HG03565 (cell line): ENCODE results near the gene HLA-DQB2.
"Not testable (repeated sequence)": the region's sequence is repeated elsewhere in the genome, so short reads cannot be mapped to it uniquely, and the experiment has no call there.

Source experiments
- ATAC-seq: cut with Tn5 transposase; IDR thresholded peaks from one replicate; pipeline ENCODE4 v1.9.1; 2021; ENCODE audit warnings: mild to moderate bottlenecking, moderate library complexity; ENCODE audit not compliant: unreplicated experiment

Gene HLA-DQB2

DNA sequence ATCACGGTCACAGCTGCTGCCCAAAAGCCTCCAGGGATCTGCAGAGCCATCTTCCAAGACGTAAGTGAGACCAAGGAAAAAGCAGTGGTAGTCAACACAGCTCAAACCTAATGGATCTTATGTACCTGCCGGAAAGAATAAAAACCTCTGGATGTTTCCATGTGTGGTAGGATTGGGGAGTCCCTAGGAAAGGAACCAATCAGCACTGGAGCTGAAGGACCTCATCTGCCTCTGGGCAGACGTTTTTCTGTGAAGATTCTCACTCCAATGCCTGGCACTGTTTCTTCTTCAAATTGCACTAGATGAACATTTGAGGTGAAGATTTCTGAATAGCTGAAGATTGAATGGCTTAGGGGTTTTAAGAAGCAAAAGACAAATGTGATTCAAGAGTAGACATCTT lies at the start of gene HLA-DQB2:
Gene HLA-DQB2, minus strand, starts transcription at position 112 of the 400 bp plus-strand sequence. Its CDS starts 62 bp downstream, at position 50.
- ATAC-seq, result no peak

DNA sequence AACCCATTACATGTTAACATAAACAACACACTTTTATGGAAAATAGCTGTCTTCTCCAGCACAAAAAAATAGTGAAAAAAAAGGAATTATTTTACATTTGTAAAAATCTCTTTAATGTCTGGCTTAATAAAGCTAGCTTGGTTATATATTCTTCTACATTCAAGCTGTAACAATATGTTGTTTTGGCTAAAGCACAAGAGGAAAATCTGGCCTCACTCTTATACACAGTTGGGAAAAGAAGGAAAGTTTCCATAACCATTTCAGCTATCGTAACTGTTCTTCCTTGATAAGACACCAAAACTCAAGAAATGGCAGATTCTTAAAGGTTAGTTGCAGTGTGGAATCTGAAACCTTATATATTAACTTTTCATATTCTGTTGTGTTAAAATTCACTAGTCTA lies 45.8 kb upstream of the HLA-DQB2 start:
- ATAC-seq, result no peak

DNA sequence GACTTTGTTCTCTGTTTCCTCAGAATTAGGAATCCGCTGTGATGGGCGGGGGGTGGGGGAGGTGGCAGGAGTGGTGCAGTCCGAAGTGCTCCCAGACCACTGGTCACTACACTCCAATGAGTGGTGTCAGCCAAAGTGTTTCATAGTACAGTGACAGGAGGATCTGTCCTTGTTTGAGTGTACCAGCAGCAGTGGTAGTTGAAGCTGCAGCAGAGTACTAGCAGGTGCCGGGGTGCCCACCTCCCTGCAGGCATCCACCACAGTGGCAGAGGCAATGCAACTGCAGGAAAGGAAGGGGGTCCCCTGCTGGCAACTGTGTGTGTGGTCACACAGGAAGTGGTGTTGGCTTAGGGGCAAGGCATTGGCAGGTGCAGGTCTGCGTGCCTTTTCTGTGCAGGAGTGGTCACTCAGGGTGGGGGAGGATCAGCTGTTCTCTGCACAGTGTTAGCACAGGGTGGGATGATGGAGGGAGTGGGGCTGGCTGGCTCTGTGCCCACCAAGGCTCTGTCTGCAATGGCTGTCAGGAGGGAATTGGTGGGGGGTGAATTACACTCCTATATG lies 43.8 kb upstream of the HLA-DQB2 start:
- no peak for ATAC-seq

DNA sequence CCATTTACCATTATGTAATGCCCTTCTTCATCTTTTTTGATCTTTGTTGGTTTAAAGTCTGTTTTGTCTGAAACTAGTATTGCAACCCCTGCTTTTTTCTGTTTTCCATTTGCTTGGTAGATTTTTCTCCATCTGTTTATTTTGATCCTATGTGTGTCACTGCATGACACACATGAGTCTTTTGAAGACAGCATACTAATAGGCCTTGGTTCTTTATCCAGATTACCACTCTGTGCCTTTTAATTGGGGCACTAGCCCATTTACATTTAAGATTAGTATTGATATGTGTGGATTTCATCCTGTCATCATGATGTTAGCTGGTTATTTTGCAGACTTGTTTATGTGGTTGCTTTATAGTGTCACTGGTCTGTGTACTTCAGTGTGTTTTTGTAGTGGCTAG lies 42.1 kb upstream of the HLA-DQB2 start:
- ATAC-seq, result not testable (repeated sequence)

DNA sequence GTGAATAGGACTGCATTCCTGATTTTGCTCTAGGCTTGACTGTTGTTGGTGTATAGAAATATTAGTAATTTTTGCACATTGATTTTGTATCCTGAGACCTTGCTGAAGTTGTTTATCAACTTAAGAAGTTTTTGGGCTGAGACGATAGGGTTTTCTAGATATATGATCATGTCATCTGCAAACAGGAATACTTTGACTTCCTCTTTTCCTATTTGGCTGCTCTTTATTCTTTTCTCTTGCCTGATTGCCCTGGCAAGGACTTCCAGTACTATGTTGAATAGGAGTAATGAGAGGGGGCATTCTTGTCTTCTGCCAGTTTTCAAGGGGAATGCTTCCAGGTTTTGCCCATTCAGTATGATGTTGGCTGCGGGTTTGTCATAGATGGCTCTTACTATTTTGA lies 40.1 kb upstream of the HLA-DQB2 start:
- no peak for ATAC-seq

DNA sequence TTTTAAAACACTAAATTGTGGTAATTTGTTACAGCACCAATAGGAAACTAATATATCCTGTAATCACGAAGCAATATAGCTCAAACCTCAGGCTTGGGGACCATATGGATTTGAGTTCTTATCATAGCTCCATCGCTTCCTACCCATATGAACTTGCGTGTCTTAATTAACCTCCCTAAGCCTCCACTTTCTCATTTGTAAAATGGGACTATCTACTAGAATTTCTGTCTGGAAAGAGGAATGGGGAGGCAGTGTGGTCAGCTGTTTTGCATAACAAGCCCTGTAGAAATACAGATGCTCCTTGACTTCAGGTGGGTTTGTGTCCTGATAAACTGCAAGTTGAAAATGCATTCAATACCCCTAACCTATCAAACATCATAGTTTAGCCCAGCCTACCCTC lies 36.4 kb upstream of the HLA-DQB2 start:
- no peak for ATAC-seq

DNA sequence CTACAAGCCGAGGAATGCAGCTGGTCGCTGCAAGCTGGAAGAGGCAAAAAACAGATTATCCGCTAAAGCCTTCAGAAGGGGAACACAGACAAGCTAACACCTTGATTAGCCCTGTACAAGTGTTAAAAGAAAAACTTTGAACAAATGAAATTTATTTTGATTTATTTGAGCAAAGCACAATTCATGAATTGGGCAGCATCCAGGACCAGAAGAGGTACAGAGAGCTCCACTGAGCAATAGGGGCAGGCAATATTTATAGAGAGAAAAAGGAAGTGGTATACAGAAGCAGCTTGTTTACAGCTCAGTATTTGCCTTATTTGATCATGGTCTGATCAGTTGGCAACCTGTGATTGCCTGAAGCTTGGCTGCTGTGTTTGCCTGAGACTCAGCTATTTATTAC lies 35.8 kb upstream of the HLA-DQB2 start:
- no peak for ATAC-seq

DNA sequence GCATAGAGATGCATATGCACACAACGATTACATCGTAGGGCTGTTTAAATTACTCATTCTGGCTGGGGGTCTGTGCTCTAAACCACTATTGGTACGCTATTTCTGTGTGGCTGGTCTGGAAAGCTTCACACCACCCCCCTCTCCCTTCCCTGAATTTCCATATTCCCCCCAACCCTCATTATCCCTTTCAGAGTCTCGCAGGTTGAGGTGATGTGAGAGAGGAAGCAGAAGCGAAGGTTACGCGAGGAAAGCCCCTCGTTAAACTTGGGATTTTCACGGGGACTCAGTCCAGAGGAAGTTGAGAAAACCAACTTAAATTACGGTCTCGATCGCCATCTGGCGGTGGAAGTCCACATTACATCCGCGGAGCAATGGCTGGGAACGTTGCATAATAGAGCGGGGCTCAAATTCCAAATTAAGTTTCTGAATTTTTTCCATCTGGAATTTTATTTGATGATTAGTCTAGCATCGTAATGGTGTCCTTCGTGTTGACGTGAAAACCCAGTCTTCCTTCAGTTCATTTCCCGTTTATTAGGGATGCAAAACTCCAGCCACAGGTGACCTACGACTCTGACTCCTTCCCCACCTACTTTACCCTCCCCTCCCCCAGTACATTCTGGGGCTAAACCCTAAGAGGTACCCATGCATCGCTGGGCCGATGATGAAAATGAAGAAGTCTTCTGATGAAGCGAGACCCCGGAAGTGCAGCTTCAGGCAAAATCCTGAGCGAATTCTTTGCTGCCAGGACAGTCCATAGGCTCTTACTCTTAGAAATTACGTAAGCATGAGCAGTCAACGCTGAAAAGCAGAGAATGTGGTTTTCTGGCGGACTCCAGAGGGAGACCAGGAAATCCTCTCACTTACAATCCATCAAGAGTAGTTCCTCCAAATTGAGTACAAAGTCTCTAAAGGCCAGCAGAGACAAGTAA lies 33.8 kb upstream of the HLA-DQB2 start:
- ATAC-seq, result no peak

DNA sequence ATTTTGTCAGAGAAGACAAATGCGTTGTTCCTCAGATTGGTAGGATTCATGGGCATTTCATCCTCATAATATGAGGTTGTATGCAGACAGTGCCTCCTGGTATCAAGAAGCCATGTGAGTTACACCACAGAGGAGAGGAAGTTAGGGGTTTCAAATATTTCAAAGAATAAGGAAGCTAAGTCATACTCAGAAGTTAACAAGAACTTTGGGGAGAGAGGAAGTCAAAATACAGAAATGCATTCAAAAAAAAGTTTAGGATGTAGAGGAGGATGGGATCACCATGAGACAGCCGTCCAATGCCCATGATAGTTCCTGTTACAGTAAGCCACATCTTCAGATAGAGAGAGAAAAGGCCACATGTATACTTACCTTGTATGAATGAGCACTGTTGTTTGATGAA lies 31.2 kb upstream of the HLA-DQB2 start:
- ATAC-seq, result no peak

DNA sequence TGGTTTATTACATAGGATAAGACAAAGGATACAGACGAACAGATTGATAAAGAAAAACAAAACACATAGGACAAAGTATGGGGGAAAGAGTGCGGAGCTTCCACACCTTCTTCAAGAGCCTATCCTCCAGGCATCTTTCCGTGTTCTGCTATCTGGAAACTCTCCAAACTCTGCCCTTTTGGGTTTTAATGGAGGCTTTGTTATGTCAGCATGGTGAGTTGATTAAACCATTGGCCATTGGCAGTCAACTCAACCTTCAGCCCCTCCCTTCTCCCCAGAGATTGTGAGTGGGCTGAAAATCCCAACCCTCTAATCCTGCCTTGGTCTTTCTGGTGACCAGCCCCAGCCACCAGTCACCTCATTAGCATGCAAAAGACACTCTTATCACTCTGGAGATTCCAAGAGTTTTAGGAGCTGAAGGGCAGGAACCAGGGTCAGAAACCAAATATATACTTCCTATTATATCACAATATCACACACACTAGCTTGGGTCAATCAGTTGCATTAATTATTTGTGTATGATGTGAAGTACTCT lies 29.6 kb upstream of the HLA-DQB2 start:
- no peak for ATAC-seq

DNA sequence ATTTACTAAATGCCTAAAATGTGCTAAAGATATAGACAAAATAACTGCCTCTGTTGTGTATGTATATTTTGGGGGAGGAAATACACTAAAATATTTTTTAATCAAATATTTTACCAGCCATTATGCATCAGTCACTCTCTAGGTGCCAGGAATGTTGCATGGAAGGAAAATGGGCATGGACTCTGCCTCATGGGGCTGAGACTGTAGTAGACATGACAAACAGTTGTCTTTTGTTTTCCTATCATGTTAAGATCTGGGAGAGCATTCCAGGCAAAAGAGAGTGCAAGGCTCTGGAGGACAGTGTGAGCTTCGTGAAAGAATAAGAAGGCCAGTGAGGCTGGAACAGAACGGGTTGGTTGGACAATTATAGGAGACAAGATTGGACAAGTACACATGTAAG lies 27.0 kb upstream of the HLA-DQB2 start:
- ATAC-seq, result no peak

DNA sequence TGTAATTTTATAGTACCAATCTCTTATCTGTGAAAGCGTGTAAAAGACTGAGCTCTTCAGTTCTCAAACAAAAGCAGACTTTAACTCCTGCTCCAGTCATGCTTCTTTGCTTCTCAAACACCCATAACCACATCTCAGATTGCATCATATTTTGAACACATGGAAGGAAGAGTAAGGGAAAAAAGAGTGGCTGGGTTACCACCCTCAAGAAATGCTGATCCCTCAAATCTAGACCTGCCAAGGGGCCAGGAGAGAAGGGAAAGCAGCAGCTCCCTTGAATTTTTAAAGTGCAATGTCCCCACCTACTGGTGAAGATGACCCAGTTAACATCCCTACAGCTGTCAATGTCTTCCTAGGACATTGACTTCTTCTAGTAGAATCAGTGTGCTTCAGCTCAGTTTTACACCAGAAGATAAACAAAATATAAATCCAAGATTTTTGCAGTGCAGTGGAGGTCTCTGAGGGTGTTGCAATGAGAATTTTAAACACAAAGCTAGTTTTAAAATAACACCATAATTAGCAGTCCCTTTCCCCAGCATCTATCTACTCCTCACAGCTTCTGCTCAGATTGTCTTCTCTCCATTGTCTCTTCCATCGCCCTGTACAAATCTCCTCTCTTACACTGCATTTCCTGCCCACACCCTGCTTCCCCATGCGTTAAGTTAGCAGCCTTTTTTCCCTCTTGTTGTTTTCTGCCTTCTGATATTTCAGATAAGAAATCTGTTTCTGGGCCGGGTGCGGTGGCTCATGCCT lies 22.6 kb upstream of the HLA-DQB2 start:
- no peak for ATAC-seq

DNA sequence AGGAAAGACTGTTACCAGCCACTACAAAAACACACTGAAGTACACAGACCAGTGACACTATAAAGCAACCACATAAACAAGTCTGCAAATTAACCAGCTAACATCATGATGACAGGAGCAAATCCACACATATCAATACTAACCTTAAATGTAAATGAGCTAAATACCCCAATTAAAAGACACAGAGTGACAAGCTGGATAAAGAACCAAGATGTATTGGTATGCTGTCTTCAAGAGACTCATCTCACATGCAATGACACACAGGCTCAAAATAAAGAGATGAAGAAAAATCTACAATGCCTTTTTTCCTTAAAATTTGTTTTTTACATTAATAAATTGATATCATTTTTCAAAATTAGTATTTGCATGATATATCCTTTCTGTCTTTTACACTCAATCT lies 19.6 kb upstream of the HLA-DQB2 start:
- not testable (repeated sequence) for ATAC-seq

DNA sequence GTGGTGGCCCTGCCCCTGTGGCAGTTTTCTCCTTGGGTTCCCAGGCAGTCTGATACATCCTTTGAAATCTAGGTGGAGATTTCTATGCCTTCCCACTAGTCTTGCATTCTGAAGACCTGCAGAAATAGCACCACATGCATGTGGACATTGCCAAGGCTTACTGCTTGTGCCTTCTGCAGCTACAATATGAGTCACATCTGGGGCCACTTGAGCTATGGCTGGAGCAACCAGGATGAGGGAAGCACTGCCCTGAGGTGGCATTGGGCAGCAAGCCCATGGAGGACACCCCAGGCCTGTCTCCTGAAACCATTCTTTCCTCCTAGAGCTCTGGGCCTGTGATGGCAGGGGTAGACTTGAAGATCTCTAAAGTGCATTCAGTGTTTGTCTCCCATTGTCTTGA lies 15.7 kb upstream of the HLA-DQB2 start:
- ATAC-seq, result no peak

DNA sequence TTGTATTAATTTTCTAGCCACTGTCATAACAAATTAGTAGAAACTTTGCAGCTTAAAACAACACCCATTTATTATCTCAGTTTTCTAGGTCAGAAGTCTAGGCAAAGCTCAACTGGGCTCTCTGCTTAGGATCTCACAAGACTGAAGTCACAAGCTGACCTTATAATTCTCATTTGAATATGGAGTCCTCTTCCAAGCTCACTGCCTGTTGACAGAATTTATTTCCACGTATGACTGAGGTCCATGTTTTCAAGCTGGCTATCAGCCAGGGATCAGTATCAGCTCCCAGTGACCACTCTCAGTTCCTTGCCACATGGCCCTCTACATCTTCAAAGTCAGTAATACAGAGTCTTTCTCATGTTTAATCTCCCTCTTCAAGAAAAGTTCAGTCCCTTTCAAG lies 11.7 kb upstream of the HLA-DQB2 start:
- no peak for ATAC-seq

DNA sequence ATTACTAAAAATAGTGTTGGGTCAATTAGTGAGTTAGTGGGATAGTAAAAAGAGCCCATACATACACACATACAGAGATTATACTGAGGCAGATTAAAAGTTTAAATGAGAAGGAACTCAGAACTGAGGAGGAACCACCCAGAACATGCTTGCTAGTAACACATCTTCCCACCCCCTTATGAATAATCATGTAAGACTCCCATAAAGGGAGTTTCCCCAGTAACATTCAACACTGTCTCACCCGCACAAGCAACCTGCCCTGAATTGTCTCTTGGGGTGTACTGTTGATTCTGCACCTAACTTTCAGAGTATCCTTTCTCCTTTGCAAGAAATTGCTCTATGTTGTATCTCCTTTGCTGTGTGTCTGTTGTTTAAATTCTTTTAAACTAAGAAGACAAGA lies 11.1 kb upstream of the HLA-DQB2 start:
- ATAC-seq, result no peak

DNA sequence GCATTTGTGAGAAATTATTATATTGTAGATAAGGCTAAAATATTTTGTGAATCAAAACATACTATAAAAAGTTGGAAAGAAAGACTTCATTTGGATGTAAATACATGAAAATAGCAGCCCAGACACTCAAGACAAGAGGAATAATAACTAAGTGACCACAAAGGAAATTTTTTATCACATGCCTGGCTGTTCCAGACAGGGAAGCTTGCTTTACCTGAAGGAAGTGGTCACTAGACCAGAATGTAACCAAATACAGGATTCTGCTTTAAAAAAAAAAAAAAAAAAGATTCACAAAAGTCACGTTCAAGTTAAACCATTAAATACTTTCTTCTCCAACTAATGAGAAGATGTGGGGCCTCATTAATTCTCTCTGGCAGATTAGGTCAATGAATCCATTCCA lies 9.3 kb upstream of the HLA-DQB2 start:
- no peak for ATAC-seq

DNA sequence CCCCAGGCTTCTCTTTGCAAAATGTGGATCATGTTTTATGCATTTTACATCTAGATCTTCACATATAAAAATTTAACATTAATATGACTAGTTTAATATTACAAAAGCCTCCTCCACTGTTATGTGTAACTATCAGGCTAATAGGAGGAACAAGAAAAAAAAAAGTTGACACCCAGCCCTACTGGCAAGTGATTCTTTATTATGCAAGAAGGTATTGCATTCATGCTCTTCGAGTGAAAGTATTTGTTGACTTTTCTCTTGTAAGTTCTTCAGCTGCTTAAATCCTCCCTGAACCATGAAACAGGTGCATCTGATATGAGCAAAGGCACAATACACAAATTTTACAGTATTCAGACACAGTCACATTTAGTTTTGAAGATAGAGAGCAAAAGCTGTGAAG lies 716 bp upstream of the HLA-DQB2 start:
- ATAC-seq, result no peak

DNA sequence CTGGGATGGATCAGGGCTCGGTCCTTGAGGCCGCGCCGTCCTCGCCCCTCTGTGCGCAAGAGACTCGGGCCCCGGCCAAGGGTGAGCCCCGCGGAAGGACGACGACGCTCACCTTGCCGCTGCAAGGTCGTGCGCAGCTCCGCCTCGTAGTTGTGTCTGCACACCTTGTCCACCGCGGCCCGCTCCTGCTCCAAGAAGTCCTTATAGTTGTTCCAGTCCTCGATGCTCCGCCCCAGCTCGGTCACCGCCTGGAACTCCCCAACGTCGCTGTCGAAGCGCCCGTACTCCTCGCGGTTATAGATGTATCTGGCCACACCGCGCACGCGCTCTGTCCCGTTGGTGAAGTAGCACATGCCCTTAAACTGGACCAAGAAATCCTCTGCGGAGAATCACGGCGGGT lies 1.8 kb downstream of the HLA-DQB2 start:
- ATAC-seq, result no peak

DNA sequence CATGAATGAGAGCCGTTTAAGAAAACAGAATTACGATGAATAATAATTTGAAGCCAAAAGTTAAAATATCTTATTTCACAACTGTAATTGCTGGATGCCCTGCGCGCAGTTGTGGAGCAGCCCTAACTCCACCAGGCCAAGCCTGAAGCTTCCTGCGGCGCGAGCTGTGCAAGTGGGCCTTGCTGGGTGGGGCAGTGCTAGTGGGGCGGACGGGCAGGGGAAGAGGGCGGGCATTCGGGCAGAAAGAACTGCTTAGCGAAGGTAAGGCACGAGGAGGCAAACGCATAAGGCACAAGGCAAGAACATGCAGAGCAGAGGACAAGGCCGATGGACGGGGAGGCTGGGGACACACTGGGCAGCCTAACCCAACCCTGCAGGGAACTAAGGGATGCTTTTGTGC lies 2.3 kb downstream of the HLA-DQB2 start:
- ATAC-seq, result no peak

DNA sequence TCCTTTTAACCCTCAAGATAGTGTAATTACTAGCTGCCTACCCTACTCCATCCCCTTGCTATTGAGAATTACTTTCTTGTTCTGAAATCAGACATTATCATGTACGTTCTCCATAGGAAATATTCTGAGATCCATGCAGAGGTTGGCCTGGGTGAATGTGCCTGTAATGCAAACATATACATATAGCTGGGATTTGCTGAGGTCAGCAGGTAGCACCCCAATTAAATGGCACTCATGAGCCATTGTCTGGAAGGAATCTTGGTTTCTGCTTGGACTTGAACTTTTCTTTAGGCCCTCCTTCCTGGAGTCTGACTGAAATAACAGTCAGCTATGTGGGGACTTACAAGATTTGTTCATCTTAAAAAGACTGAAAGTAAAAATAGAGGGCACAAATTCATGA lies 3.7 kb downstream of the HLA-DQB2 start:
- no peak for ATAC-seq

DNA sequence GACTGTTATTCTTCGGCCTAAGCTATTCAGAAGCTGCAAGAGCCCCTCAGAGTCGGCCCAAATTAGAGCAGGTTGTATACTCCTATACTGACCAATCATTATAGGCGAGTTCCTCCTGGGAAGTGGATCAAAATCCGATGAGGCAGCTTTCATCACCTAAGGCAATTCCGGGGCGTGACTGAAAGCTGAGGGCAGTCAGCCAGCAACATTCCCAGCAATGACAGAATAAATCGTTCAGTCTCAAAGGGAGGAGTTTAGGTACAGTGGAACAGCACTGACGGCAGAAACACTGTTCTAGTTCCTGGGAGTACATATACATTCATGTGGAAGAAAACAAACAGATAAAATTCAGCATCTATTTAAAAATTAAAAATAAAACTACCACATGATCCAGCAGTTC lies 10.8 kb downstream of the HLA-DQB2 start:
- no peak for ATAC-seq
